Mucosa of rectum (tissue), 2 donors: ENCODE measurements around the gene TBC1D3B.
"Not testable (repeated sequence)": the region's sequence is repeated elsewhere in the genome, so short reads cannot be mapped to it uniquely, and the experiment has no call there.

Experiments used
- H3K27ac ChIP-seq, 2 donors: one replicate each; pipeline ENCODE4 v1.7.0; 2013; ENCODE audit warnings: inconsistent platforms in 2 of 2, low read depth in 2 of 2, low read length in 2 of 2
- H3K27me3 ChIP-seq, 2 donors: one replicate each; pipeline ENCODE4 v1.7.0; 2013; ENCODE audit warnings: low read length in 2 of 2; ENCODE audit not compliant: control insufficient read depth in 2 of 2, insufficient read depth in 2 of 2
- H3K36me3 ChIP-seq, 2 donors: one replicate each; pipeline ENCODE4 v1.7.0; 2013; ENCODE audit warnings: low read length in 2 of 2; ENCODE audit not compliant: control insufficient read depth in 2 of 2, insufficient read depth in 2 of 2
- H3K4me1 ChIP-seq, 2 donors: one replicate each; pipeline ENCODE4 v1.7.0; 2013; ENCODE audit warnings: low read length in 2 of 2, mild to moderate bottlenecking in 1 of 2; ENCODE audit not compliant: control insufficient read depth in 2 of 2, insufficient read depth in 2 of 2
- H3K4me3 ChIP-seq, 2 donors: one replicate each; pipeline ENCODE4 v1.7.0; 2013; ENCODE audit warnings: low read length in 2 of 2
- H3K9ac ChIP-seq, 2 donors: one replicate each; pipeline ENCODE4 v1.7.0; 2013; ENCODE audit warnings: low read length in 2 of 2, low read depth in 1 of 2, mild to moderate bottlenecking in 1 of 2
- H3K9me3 ChIP-seq, 2 donors: one replicate each; pipeline ENCODE4 v1.7.0; 2013; ENCODE audit warnings: low read length in 2 of 2; ENCODE audit not compliant: control insufficient read depth in 2 of 2
- donor health status: healthy.
- donor health status: Normal muscosa, but diverticular disease.

The TBC1D3B gene

DNA sequence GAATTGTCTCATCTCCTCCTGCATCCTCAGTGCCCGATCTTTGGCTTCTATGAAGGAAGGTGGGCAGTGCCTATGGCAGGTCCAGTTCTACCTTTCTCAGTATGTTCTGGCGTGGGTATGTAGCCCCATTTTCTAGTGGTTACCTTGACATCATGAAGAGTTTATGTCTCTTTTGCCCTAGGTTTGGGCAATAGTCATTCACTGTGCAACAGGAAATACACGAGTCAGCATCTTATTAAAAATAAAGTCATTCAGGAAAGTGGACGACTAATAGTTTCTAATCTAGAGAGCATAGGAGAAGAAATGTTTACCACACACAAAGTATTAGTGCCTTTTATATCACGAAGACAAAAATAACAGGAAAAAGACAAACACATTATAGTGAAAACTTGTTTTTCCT, 13.6 kb upstream of the TBC1D3B start:
- H3K27me3 ChIP-seq, H3K4me1 ChIP-seq, H3K4me3 ChIP-seq, H3K9me3 ChIP-seq, H3K27ac ChIP-seq, H3K9ac ChIP-seq, H3K36me3 ChIP-seq: not testable (repeated sequence)

DNA sequence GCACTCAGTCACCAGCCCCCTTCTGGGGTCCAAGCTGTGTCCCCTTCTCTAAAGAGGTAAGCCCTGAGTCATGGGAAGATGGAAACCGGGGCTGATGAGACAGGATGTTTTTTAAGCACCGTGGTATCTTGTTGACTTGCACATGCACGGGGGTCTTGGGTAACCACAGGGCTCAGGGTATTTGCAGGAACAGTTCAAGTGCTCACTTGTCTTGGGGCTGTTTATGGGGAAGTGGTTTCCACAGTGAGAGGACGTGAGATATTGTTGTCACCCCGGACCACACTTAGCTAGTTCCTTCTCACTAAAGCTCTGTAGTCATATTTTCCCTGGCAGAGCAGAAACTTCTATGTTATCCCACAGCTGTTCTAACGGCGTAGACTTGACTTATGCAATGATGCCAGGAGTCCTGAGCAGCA, 12.5 kb upstream of the TBC1D3B start:
- H3K9ac ChIP-seq = no peak overlapping the region
- H3K4me3 ChIP-seq = no peak overlapping the region
- no peaks in the 10 kb centered on the region for H3K27me3 ChIP-seq
- peak overlapping the region in 1 of 2 donors; percentile 35 for H3K27ac ChIP-seq
- no peaks in the 10 kb centered on the region for H3K4me1 ChIP-seq
- H3K9me3 ChIP-seq = no peaks in the 10 kb centered on the region
- no peaks in the 10 kb centered on the region for H3K36me3 ChIP-seq

DNA sequence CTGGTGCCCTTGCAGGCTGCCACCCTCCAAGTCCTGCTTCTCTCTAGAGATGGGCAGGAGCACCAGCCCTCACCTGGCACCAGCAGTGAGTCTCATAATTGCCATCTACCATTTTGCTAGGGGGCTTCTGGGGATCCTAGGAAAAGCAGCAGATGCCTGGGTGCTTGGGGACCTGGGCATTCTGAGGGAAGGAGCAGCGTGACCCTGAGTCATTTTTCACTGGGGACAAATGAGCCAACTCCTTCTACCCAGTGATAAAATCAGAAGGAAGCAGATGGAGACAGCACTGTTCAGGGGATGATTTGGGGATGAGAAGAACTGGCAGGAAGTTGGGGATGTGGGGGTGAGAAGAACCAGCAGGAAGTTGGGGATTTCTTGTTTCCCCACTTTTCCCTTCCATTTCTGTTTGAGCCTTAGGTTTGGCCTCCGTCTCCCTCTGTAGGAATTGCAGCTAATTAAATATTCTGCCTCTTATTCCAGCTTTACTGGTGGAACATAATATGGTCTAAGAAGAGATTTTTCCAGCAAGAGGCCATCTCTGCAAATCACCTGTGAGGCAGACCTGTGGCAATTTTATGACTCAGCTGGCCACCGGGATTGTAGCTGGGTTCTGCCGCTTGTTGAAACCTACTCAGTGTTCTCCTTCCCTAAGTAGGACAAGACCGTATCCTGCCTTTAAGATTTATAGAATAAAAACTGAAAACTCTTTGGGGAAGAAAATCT, 11.7 kb upstream of the TBC1D3B start:
- H3K36me3 ChIP-seq, H3K4me1 ChIP-seq, H3K4me3 ChIP-seq, H3K9ac ChIP-seq, H3K27me3 ChIP-seq, H3K9me3 ChIP-seq: not testable (repeated sequence)
- peak overlapping the region; percentile 37 to 45 for H3K27ac ChIP-seq

DNA sequence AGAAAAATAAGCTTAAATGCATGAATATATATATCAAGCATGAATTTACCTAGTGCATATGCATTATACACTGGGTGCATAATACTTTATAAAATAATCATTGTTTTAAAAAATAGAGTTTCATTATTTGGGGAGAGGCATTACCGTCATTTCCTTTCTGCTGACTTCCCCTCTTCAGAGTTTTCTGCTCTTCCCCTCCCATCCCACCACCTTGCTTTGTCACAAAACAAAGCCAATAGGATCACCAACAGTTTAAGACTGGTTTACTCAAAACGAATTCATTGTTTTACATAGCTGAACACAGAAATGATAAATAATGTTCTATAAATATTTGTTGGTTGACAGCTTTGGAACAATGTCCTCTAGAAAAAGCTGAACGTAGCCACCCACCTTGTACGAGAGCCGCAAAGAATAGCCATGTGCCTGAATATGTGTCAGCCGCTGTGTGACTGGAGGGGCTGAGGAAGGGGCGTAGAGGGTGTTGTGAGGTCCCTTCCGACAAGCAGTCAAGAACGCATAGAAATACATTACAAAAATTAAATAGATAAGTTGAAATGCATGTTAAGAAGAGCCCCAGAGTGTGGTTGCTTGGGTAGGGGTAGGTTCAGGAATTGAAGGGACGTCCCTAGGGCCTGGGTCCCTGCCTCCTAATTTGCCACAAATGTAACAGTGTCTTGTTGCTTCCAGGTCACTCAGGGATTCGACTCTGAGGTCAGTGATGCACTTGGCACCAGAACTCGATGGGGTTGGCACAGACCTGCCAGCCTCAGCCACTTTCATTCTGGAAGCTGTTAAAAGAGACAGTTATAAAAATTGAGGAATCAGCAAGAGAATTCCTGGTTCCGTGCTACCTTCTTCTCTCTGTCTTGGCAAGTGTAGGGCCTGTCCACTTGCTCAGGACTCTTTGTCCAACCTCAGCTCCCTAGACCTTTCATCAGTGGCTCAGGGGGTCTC, 10.7 kb upstream of the TBC1D3B start:
- not testable (repeated sequence) for H3K4me3 ChIP-seq, H3K27ac ChIP-seq, H3K9ac ChIP-seq, H3K27me3 ChIP-seq, H3K9me3 ChIP-seq, H3K36me3 ChIP-seq, H3K4me1 ChIP-seq

DNA sequence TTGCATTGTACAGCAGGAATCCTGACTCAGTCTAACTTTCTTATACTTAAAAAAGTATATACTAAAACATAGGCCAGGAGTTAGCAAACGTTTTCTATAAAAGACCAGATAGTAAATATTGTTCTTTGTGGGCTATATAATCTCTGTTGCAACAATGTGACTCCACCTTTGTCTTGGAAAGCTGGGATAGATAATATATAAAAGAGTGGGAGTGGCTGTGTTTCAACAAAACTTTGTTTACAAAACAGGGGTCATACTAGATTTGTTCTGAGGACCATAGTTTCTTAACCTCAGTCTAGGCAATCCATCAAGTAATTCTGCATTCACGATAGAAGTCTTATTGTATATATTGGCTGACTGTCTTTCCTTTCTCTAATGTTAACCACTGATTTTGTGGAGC, 9.0 kb upstream of the TBC1D3B start:
- Histone ChIP-seq H3K27ac (no peak overlapping the region), H3K4me3 (no peak overlapping the region), H3K9ac (no peak overlapping the region), H3K27me3 (peaks cover 0 to 5% of the 10 kb centered on the region in 2 donors), H3K36me3 (no peaks in the 10 kb centered on the region), H3K4me1 (peaks cover 3 to 6% of the 10 kb centered on the region in 2 donors), H3K9me3 (no peaks in the 10 kb centered on the region)

DNA sequence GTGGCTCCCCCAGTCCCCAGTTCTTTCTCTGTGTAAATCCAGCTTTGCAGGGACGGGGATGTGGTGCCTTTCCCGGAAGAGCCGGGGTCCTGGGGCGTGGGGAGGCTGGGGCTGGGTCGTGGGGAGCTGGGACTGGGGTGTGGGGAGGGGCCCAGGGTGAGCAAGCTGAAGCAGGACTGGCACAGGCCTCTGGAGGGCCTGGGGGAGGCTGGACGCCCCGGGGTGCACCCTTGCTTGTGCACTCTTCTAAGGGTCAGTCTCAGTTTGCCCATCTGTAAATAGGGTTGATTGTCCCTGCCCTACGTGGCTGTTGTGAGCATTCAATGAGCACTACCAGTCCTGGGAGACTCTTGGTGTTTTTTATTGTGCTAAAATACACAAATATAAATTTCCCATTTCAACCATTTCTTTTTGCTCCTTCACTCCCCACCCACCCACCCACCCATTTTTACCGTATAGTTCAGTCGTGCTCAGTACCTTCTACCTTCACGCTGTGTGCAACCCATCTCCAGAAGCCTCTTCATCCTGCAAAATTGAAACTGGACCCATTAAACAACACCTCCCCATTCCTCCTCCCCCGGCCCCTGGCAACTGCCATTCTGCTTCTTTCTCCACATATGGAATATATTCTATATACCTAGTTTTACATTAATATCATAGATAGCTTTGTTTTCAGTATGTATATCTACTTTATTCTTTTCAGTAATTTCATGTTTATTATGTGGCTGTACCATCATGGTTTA, 7.8 kb upstream of the TBC1D3B start:
- Histone ChIP-seq H3K36me3 (no peaks in the 10 kb centered on the region), H3K9me3 (no peaks in the 10 kb centered on the region), H3K9ac (peak overlapping the region; percentile 41 to 70), H3K27ac (peak overlapping the region; percentile 37 to 38), H3K4me3 (peak overlapping the region; percentile 57 to 62), H3K27me3 (peaks cover 0 to 5% of the 10 kb centered on the region in 2 donors), H3K4me1 (peaks cover 3 to 6% of the 10 kb centered on the region in 2 donors)

DNA sequence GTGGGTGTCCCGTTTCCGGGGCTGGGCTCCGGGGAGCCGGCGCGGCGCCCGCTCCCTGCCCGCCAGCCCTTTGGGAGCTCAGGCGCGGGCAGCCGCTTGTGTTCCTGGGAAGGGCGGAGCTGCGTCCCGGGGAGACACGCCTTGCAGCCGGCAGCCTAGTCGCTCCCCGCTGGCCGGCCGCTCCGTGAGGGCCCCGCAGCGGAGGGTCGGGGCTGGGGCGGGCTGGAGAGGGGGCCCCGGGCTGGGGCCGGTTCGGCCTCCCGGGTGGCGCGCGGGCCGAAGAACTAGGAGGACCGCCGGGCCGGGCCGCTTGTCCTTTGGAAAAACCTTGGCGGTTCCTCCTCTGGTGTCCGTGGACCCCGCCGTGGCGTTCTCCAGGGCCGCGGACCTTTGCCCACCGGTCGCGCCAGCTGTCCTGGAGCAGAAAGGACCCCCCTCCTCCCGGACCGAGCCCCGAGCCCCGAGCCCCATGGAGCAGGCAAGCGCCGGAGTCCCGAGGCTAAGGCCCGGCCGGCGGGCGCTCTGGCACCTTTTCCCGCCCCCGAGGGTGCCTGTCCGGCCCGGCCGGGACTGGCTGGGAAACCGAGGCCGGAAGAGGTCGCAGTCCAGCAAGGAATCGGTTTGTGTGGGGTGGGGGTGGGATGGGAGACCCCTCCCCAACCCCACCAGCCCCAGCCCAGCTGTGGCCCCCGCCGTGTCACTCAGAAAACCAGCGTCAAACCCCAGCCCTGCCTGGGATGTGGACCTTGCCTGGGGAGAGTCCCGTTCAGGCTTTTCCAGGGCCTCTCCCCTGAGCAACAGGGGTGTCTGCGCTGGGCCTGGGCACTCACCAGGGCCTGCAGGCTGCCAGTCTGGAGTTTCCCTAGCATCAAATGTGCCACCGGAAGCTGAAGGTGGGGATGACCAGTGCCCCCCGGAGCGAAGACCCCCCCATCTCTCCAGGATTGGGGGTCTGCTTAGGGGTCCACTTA, 6.8 kb upstream of the TBC1D3B start:
- Histone ChIP-seq H3K9ac (peak overlapping the region; percentile 41 to 70), H3K27ac (peak overlapping the region; percentile 37 to 38), H3K36me3 (no peaks in the 10 kb centered on the region), H3K4me1 (peaks cover 3 to 6% of the 10 kb centered on the region in 2 donors), H3K4me3 (peak overlapping the region; percentile 57 to 62), H3K9me3 (no peaks in the 10 kb centered on the region), H3K27me3 (peaks cover 0 to 5% of the 10 kb centered on the region in 2 donors)

DNA sequence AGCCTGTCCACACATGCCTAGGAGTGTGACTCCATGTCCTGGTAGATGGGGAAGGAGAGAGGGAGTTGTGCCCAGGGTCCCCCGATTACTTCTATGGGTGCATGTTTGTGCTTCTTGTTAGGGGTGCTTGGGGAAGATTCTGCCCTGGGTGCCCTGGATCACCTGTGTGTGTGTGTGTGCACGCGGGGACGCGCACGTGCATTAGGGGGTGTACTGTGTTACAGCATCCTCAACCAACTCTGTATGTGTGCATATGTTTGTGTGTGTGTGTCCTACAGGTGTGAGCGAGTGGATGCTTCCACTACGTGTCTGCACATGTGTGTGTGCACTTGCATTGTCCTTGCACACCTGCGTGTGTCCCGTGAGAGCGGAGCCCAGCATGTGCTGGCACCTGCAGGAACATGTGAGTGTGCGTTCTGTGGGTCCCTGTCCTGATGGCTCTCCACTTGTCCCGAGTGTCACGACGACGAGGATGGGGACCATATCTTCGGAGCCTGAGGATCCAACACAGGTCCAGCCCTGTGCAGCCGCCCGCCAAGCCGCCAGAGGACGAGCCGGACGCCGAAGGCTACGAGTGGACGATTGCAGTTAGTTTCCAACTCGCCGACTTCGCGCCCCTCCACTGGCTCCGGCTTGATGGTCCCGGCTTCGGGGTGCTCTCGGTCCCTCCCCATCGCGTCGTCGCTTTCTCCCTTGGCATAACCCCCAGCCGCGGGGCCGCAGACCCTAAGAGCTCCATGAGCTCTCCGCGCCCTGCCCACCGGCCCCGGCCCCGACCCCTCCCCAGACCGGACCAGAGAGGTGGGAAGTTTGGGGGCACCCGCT, 6.0 kb upstream of the TBC1D3B start:
- H3K4me1 ChIP-seq = peaks cover 3 to 6% of the 10 kb centered on the region in 2 donors
- peak overlapping the region; percentile 57 to 62 for H3K4me3 ChIP-seq
- H3K9ac ChIP-seq = peak overlapping the region; percentile 17 to 70
- H3K27ac ChIP-seq = peak overlapping the region in 1 of 2 donors; percentile 38
- H3K36me3 ChIP-seq = no peaks in the 10 kb centered on the region
- H3K27me3 ChIP-seq = peaks cover 0 to 5% of the 10 kb centered on the region in 2 donors
- H3K9me3 ChIP-seq = no peaks in the 10 kb centered on the region
